Measurements from ENCODE around the gene MAP3K4. TPM values are rescaled to one million over a fixed set of nuclear protein-coding genes. Genes with fewer than 3 reads are reported as not detected.
A peak's percentile ranks its signal among the peaks of the same experiment; 100 is the strongest.

The MAP3K4 gene
- total and polyA plus RNA-seq, 2 of the 4 experiments (the other 2 are of a cell fraction) = 11.5 to 20.4 TPM

DNA sequence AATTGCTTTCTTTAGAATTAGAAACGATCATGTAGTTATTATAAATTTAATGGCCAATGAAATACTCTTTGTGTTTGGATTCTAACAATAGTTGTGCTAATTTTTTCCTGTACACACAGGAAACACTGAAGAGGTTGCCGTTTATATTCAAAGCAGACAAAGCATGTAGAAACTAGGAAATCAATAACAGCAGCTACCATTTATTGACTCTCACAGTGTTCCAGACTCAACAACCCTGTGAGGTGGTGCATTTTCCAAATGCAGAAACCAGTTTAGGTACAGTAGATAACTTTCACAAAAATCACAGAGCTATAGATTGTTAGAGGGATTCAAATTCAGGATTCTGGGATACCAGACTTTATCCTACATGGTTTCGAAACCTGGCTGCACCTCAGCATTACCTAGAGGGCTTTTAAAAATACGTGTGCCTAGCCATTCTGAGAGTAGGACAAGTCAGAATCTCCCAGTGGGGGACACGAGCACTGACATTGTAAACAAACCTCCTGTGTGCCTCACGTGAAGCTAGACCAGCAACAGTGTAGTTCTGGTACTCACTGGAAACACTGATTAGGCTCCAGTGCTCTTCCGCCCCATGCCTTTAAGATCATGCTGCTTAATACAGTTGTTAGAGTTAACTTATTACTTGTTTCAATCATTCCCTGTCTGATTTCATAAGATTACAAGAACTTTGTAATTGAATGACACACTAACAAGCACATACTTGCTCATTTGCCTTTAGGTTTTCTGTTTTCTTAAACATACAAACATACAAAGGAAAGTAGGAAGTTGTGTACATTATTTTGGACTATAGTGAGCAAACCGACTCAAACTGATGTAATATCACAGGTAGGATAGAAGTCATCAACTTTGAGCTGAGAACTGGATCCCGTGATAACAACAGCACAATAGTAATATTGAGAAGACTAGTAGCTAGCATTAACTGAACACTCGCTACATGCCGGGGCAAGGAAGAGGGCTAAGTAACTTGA, 65.8 kb downstream of the MAP3K4 start (continued):
- no peak for TF ChIP-seq RCOR1 (IDR thresholded peaks at IDR 0.05; ENCODE audit: insufficient replicate concordance, low read length)
- TF ChIP-seq CHD1 (IDR thresholded peaks at IDR 0.05; ENCODE audit: low read depth, low read length) = no peak

GRCh38 chr6:161058741-161059140, 67.2 kb downstream of the MAP3K4 start:
- H4K20me1 ChIP-seq (ENCODE audit: insufficient read depth, low read length) = no peaks in the 10 kb centered on the region
- no peak overlapping the region for H2AK9ac ChIP-seq (replicated peaks; ENCODE audit: low read depth, low read length, poor library complexity)
- no peaks in the 10 kb centered on the region for H3K36me3 ChIP-seq (ENCODE audit: control insufficient read depth, insufficient read depth, low read length)
- H3K9me3 ChIP-seq (ENCODE audit: control insufficient read depth, insufficient read depth, low read length) = no peaks in the 10 kb centered on the region
- H2BK15ac ChIP-seq (ENCODE audit: low read depth, low read length) = no peak overlapping the region
- H2BK20ac ChIP-seq (ENCODE audit: low read depth, low read length) = no peak overlapping the region
- H3K4ac ChIP-seq (ENCODE audit: low read depth, low read length) = no peak overlapping the region
- peaks cover 15 to 17% of the 10 kb centered on the region in 2 experiments for H3K79me1 ChIP-seq (ENCODE audit: low read depth in 1 of 2, low read length in 2 of 2)
- dilution Hi-C loops (cut with HindIII; ENCODE audit: low sequenced_read_pairs, unreplicated experiment) (no loop called here), in situ Hi-C loops (cut with MboI; ENCODE audit: low sequenced_read_pairs) (no loop called here), intact Hi-C loops (cut with micrococcal nuclease) (no loop called here)
- POLR2A ChIA-PET (ENCODE audit: unreplicated experiment) = no interaction called here
- no peak overlapping the region for H2BK5ac ChIP-seq (ENCODE audit: low read depth, low read length, poor library complexity, severe bottlenecking)
- no CpG with 5 or more reads among the region's 1 CpG for WGBS, 2 experiments (ENCODE audit: extremely low coverage in 2 of 2, insufficient read length in 1 of 2)
- H3K27me3 ChIP-seq (ENCODE audit: control insufficient read depth, insufficient read depth, low read length) = no peaks in the 10 kb centered on the region
- H3K4me1 ChIP-seq (ENCODE audit: control insufficient read depth, insufficient read depth, low read length) = peaks cover 2% of the 10 kb centered on the region; the same call in 1 of the 2 replicates
- H3K4me3 ChIP-seq (ENCODE audit: insufficient read depth, low read depth, low read length) = no peak overlapping the region
- no peak for ATAC-seq (ENCODE audit: low read depth)
- H4K91ac ChIP-seq (ENCODE audit: insufficient read depth, low read depth, low read length) = no peak overlapping the region
- H3K18ac ChIP-seq (ENCODE audit: low read depth, low read length) = no peak overlapping the region
- no peak overlapping the region for H4K5ac ChIP-seq (ENCODE audit: low read depth, low read length)
- no peak overlapping the region for H2AK5ac ChIP-seq (ENCODE audit: low read depth, low read length)
- TF ChIP-seq POLR2A (IDR thresholded peaks at IDR 0.05; ENCODE audit: low read depth, low read length) (no peak), BHLHE40 (IDR thresholded peaks at IDR 0.05; ENCODE audit: low read depth, low read length) (no peak), ELK1 (IDR thresholded peaks at IDR 0.05; ENCODE audit: borderline replicate concordance, low read depth, low read length) (no peak), SMC3 (IDR thresholded peaks at IDR 0.05; ENCODE audit: low read depth, low read length) (no peak), CEBPB (IDR thresholded peaks at IDR 0.05; ENCODE audit: low read depth, low read length) (no peak), RFX5 (IDR thresholded peaks at IDR 0.05; ENCODE audit: low read depth, low read length) (no peak), NFE2L2 (IDR thresholded peaks at IDR 0.05; ENCODE audit: low read depth, low read length) (no peak), MAZ (IDR thresholded peaks at IDR 0.05; ENCODE audit: borderline replicate concordance, low read depth, low read length) (no peak), RAD21 (IDR thresholded peaks at IDR 0.05; ENCODE audit: low read length) (no peak)
- TF ChIP-seq, protein P1, sequence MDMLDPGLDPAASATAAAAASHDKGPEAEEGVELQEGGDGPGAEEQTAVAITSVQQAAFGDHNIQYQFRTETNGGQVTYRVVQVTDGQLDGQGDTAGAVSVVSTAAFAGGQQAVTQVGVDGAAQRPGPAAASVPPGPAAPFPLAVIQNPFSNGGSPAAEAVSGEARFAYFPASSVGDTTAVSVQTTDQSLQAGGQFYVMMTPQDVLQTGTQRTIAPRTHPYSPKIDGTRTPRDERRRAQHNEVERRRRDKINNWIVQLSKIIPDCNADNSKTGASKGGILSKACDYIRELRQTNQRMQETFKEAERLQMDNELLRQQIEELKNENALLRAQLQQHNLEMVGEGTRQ (IDR thresholded peaks at IDR 0.05; ENCODE audit: low read depth, low read length) = no peak
- no peak overlapping the region for H3K23ac ChIP-seq (ENCODE audit: low read depth, low read length)
- H3K9me1 ChIP-seq (ENCODE audit: insufficient read depth, low read length) = no peaks in the 10 kb centered on the region
- no peak overlapping the region for H3K14ac ChIP-seq (replicated peaks; ENCODE audit: low read depth, low read length)
- no peak overlapping the region for H3K9ac ChIP-seq (ENCODE audit: low read depth, low read length)
- no TSS peak for BruUV-seq (replicated peaks)
- DNase-seq = peak; percentile 20
- CTCF ChIA-PET = no interaction called here
- no peak overlapping the region for H2BK120ac ChIP-seq (ENCODE audit: low read depth, low read length)
- H3K27ac ChIP-seq (ENCODE audit: insufficient read depth, low read length) = no peak overlapping the region
- no peak overlapping the region for H4K8ac ChIP-seq (ENCODE audit: low read depth in 2 of 2, low read length in 2 of 2)
- no peak overlapping the region for H2AFZ ChIP-seq (replicated peaks; ENCODE audit: low read length, poor library complexity)
- H3K56ac ChIP-seq (ENCODE audit: extremely low read depth, insufficient read depth, low read length) = no peak overlapping the region
- no peak overlapping the region for H3K4me2 ChIP-seq (ENCODE audit: low read depth, low read length)
